Measurements from ENCODE around the gene IFT122.
"Not testable (repeated sequence)": the region's sequence is repeated elsewhere in the genome, so short reads cannot be mapped to it uniquely, and the experiment has no call there.

Gene IFT122

GRCh38 chr3:129439817-129440617, at the start of gene IFT122, which contains the start of gene MBD4:
IFT122 (plus strand) TSS chr3:129440224; CDS start chr3:129440331, 107 bp downstream.
MBD4 (minus strand) TSS chr3:129439948; CDS start chr3:129439833, 115 bp downstream.
- peak; percentile 100 for DNase-seq

- DNase-seq = not testable (repeated sequence)
Observed at GRCh38 chr3:129391583-129391982, 48.4 kb upstream of the IFT122 start.

GRCh38 chr3:129392106-129392887, 47.7 kb upstream of the IFT122 start:
- DNase-seq = not testable (repeated sequence)

GRCh38 chr3:129393271-129393670, 46.8 kb upstream of the IFT122 start:
- DNase-seq = no peak

- not testable (repeated sequence) for DNase-seq
Observed at GRCh38 chr3:129393760-129394564, 46.1 kb upstream of the IFT122 start.

- no peak for DNase-seq
Observed at GRCh38 chr3:129398803-129399144, 41.2 kb upstream of the IFT122 start.

GRCh38 chr3:129399145-129399894, 40.7 kb upstream of the IFT122 start:
- DNase-seq = peak; percentile 92

GRCh38 chr3:129399895-129400357, 40.1 kb upstream of the IFT122 start:
- DNase-seq = no peak

- DNase-seq = no peak
Observed at GRCh38 chr3:129402210-129402609, 37.8 kb upstream of the IFT122 start.

- DNase-seq = no peak
Observed at GRCh38 chr3:129402616-129403015, 37.4 kb upstream of the IFT122 start.

GRCh38 chr3:129403450-129403849, 36.6 kb upstream of the IFT122 start:
- no peak for DNase-seq

- no peak for DNase-seq
Observed at GRCh38 chr3:129404130-129404529, 35.9 kb upstream of the IFT122 start.

GRCh38 chr3:129404610-129405009, 35.4 kb upstream of the IFT122 start:
- no peak for DNase-seq

- no peak for DNase-seq
Observed at GRCh38 chr3:129409541-129409940, 30.5 kb upstream of the IFT122 start.

GRCh38 chr3:129410971-129411370, 29.1 kb upstream of the IFT122 start:
- no peak for DNase-seq

- no peak for DNase-seq
Observed at GRCh38 chr3:129412542-129413198, 27.4 kb upstream of the IFT122 start.

GRCh38 chr3:129413238-129413637, 26.8 kb upstream of the IFT122 start:
- not testable (repeated sequence) for DNase-seq

- peak; percentile 69 for DNase-seq
Observed at GRCh38 chr3:129413687-129414506, 26.1 kb upstream of the IFT122 start.

- DNase-seq = no peak
Observed at GRCh38 chr3:129415378-129415777, 24.6 kb upstream of the IFT122 start.

- no peak for DNase-seq
Observed at GRCh38 chr3:129415830-129416229, 24.2 kb upstream of the IFT122 start.

- DNase-seq = no peak
Observed at GRCh38 chr3:129416415-129416814, 23.6 kb upstream of the IFT122 start.
